GM18951 (cell line): ENCODE data around the gene SPZ1.
"Not testable (repeated sequence)": the region's sequence is repeated elsewhere in the genome, so short reads cannot be mapped to it uniquely, and the experiment has no call there.

Experiments used
- POLR2A ChIP-seq: IDR thresholded peaks from 4 replicates; pipeline ENCODE4 v1.6.1; 2011; ENCODE audit warnings: mild to moderate bottlenecking; ENCODE audit not compliant: insufficient read length, insufficient read depth; ENCODE audit errors: extremely low read depth
- in situ Hi-C: fragments of 300-500 bp; cut with MboI; formaldehyde crosslinking; loops from one replicate; pipeline ENCODE4 v1.12.0; 2022; ENCODE audit warnings: low sequenced_read_pairs, mixed read lengths, inconsistent platforms; ENCODE audit not compliant: unreplicated experiment

SPZ1 gene

DNA sequence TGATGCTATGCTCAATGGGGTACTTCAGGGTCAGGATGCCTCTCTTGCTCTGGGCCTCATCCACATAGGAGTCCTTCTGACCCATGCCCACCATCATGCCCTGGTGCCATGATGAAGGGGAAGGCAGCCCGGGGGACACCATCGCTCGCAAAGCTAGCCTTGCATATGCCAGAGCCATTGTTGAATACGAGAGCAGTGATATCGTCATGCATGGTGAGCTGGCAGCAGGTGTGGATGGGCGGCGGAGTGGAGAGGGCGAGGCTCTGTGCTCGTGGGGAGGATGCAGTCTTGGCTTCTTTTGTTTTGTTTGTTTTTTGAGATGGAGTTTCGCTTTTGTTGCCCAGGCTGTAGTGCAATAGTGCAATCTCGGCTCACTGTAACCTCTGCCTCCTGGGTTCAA, 17.2 kb upstream of the SPZ1 start:
- TF ChIP-seq POLR2A = no peak
- in situ Hi-C loops = no loop called here

DNA sequence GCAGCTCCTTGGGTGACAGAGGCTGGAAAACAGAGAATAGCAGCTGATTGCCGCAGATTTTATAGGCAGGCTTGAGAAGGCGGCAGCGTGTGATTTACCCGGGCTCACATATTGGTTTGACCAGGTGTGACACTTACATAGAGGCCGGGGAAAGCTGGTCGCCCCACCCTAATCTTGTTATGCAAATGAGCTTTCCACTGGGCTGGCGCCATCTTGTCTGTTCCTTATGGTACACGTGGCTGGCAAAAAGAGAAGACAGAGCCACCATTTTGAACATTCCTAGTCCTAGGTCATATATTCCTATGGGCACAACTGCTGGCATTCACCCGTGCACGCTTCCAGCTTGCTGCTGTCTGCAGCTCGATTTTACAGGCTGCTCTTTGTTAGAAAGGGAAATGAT, 11.3 kb upstream of the SPZ1 start:
- in situ Hi-C loops = no loop called here
- no peak for TF ChIP-seq POLR2A

DNA sequence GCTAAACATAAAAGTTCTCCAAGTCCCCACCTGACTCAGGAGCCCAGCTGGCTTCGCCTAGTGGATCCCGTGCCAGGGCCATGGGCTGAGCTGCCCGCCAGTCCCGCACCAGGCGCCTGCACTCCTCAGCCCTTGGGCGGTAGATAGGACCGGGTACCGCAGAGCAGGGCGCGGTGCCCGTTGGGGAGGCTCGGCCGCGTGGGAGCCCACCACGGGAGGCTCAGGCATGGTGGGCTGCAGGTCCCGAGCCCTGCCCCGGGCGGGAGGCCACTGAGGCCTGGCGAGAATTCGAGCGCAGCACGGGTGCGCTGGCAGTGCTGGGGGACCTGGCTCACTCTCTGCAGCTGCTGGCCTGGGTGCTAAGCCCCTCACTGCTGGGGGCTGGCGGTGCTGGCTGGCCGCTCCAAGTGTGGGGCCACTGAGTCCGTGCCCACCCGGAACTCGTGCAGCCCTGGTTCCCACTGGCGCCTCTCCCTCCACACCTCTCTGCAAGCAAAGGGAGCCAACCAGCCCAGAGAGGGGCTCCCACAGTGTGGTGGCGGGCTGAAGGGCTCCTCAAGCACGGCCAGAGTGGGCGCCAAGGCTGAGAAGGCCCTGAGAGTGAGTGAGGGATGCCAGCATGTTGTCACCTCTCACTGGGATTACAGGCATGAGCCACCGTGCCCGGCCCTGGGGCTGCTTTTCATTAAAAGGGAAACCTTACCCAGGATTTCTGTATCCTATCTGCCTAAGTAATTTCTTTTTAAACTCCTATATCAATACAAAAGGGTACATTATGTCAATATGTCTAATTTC, 9.7 kb upstream of the SPZ1 start:
- no peak for TF ChIP-seq POLR2A
- in situ Hi-C loops = no loop called here

DNA sequence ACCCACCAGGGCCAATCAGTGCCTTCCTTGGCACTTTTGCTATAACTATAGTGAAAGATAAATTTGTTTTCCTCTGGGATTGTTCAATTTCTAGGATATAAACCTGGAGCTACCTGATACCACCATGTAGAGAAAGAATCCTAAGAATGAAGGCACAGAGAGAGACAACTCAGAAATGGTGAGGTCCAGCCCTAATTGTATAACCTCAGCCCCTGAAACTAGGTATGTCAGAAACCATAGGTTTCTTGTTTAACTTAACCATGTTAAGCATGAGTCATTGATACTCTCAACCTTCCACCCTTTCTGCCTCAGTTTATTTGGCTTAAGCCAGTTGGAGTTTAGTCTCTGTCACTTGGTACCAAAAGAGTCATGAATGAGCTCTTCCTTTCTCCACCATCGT, 4.6 kb upstream of the SPZ1 start:
- in situ Hi-C loops = no loop called here
- TF ChIP-seq POLR2A = no peak

DNA sequence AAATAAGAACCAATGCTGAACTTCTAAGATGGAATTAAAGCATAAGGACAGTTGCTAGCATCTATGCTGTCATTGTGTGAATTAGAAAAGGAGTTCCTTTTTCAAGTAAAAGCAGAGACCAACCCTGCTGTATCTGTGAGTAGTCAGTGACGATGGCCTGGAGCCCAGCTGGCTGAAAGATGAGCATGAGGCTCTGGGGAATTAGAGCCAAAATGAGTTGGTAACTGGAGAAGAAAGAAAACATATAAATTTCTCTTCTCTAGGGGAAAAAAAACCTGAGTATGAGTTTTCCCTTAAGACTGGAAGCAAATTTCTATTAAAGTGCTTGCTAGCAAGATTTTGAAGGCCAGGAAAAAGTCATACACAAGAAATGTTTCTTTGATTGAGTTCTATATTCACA, 1.6 kb upstream of the SPZ1 start:
- in situ Hi-C loops = no loop called here
- no peak for TF ChIP-seq POLR2A

DNA sequence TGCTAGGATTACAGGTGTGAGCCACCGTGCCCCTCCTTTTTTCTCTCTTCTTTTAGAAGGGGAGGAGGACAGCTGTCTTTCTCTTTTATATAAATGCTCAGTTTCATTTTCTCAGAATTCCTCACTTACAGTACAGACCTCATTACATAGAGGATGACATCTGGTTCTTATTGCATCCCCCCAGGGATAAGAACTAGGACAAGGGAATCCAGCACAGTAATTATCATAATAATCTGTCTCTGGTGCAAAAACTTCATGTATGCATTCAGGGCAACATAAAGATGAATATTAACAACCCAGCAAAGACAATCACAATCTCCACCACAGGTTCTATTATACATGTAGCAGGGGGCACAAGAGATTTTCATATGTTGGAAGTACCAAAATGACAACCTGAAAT, 5.1 kb downstream of the SPZ1 start:
- no peak for TF ChIP-seq POLR2A
- in situ Hi-C loops = loop anchor here (25.0 kb wide), 1 partner anchor 862 kb away; no protein-coding TSS in a partner anchor

DNA sequence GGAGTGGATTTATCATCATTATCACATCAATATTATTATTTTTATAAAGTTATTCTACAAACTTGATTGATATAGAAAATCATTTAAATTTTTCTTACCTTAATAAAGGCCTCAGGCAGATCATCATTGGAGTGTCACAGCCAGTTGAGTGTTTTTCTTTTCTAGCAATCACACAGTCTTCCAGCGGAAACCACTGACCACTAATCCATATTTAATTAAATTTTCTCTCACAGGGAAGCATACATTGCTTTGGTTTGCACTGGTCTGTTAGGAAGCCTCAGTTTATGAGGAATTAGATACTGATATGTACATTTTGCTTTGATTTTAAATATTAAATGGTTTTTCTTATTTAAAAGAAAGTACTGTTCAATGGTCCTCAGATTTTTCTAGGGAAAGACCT, 6.7 kb downstream of the SPZ1 start:
- no peak for TF ChIP-seq POLR2A
- in situ Hi-C loops = loop anchor here (25.0 kb wide), 1 partner anchor 861 kb away; no protein-coding TSS in a partner anchor

DNA sequence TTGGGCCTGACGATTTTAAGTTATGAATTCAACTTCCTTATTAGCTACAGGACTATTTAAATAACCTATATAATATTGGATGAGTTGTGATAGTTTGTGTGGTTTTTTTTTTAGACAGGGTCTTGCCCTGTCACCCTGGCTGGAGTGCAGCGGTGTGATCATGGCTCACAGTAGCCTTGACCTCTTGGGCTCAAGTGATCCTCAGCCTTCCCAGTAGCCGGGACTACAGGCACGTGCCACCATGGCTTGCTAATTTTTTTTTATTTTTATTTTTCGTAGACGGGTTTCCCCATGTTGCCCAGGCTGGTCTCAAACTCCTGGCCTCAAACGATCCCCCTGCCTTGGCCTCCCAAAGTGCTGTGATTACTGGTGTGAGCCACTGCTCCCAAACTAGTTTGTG, 17.6 kb downstream of the SPZ1 start:
- TF ChIP-seq POLR2A = no peak
- in situ Hi-C loops = loop anchor here (25.0 kb wide), 1 partner anchor 850 kb away; no protein-coding TSS in a partner anchor

DNA sequence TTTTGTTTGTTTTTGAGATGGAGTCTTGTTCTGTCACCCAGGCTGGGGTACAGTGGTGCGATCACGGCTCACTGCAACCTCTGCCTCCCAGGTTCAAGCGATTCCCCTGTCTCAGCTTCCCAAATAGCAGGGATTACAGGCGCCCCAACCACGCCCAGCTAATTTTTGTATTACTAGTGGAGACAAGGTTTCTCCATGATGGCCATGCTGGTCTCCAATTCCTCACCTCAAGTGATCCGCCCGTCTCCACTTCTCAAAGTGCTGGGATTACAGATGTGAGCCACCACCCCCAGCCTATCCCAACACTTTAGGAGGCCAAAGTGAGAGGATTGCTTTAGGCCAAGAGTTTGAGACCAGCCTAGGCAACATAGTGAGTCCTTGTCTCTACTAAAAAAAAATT, 19.3 kb downstream of the SPZ1 start:
- in situ Hi-C loops = loop anchor here (25.0 kb wide), 1 partner anchor 848 kb away; no protein-coding TSS in a partner anchor
- TF ChIP-seq POLR2A = no peak

DNA sequence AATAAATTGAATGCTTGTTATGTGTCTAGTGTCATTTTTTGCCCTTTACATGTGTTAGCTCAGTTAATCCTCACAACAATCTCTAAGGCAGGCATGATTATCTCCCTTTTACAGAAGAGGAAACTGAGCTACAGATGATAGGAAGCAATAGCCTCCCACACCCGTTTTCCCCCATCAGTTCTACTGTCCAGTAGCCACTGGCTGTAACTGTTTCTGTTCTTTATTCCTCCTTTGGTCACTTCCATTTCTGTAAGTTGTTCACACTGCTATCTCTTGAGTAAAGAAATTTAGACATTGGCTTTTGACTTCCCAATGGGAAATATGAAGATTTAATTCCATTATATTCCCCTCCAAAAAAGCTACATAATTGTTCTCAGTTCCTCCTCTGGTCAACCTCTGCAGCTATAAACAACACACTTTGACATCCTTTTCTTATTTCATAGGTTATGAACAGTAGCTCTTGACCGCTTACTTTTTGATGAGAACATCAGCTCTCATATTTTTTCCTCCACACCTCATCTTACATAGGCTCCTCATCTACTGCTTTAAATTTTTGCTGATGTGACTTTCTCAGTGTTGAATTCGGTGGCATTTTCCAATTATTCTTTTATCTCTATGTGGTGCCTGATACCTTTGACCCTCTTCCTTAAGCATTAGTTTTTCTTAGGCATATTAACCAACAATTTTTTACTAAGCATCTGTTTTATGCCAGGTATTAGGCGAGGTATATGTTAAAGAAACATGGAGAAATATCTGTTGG, 21.4 kb downstream of the SPZ1 start:
- TF ChIP-seq POLR2A = no peak
- in situ Hi-C loops = loop anchor here (25.0 kb wide), 1 partner anchor 846 kb away; no protein-coding TSS in a partner anchor

DNA sequence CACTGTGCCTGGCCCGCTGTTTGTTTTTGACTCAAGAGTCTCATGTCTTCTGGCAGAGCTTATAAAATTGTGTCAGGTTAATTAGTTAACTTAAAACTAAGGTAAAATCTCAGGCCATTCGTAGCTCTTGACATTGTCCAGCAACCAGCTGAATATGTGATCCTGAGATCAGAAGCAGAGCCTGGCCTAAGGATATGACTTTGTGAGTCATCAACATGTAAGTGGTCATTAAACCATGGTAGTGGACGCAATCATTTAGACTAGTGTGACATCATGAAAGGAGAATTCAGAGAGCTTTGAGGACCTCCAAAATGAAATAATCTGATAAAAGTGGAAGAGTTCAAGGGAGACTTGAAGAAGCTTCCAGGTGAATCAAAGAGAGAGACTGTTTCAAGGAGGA, 23.3 kb downstream of the SPZ1 start:
- in situ Hi-C loops = loop anchor here (25.0 kb wide), 1 partner anchor 844 kb away; no protein-coding TSS in a partner anchor
- TF ChIP-seq POLR2A = no peak

DNA sequence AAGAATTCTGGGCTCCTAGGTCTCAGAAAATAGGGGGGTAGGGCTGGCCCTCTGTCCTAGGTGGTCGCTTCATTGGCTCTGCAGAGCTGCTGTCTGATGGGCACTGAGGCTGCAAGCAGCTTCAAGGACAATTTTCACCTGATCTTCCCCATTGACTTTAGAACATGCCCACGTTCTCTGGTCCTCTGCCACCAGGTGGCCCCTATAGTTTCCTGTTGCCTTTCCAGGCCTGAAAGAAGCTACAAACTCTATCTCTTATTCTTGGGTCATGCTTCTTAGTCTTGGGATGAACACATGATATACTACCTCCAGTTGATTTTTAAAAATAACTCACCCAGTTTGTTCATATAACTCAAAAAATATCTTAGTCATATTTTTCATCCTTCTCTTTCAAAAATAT, 26.3 kb downstream of the SPZ1 start:
- TF ChIP-seq POLR2A = no peak
- in situ Hi-C loops = loop anchor here (25.0 kb wide), 1 partner anchor 841 kb away; no protein-coding TSS in a partner anchor

DNA sequence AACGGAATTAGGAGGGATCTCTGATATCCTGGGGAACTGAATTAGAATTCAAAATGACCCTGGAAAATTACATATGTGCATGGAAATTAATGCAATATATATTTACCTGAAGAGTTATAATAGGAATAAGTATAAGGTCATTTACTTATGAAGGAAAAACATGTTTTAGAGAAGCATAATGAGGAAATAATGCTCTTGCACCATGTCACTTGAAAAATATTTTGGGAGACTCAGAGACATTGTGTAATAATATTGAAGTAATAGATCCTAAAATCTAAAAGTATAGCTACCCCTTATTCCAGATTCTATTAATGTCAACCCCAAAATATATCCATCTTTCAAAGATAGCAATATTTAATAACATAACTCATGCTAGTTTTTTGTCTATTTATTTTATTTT, 28.4 kb downstream of the SPZ1 start:
- TF ChIP-seq POLR2A = no peak
- in situ Hi-C loops = loop anchor here (25.0 kb wide), 1 partner anchor 839 kb away; no protein-coding TSS in a partner anchor

DNA sequence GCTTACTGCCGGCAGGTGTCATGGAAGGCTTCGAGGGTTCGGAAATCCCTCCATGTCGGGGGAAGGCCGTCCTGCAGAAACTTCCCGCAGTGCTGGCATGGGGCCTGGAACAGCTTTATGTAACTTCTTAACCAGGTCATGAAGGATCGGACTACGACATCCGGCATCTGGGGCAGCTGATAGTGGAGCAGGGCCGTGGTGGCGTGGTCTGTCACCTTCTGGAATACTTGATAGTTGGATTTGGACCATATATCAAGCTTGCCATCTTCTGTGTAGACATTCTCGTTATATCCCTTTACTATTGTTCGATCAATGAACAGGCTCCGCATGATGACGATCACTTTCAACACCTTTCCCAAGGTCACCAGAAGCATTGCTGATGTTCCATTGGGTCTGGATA, 31.2 kb downstream of the SPZ1 start:
- in situ Hi-C loops = not testable (repeated sequence)
